Epithelial cell of proximal tubule (primary cell): ENCODE results near the gene LCTL. TPM values are rescaled to one million over a fixed set of nuclear protein-coding genes. Genes with fewer than 3 reads are reported as not detected.

ENCODE experiments used
- DNase-seq: peaks from one replicate; pipeline ENCODE4 v3.0.0-alpha.2; 2011; ENCODE audit warnings: low read depth
- H3K4me3 ChIP-seq: 2 replicates; pipeline ENCODE4 v1.5.1; 2011; ENCODE audit warnings: low read depth, mild to moderate bottlenecking, low read length
- total RNA-seq: library from RNA; depleted of rRNA; stranded (reverse); fragments of >200 nt; gene quantifications from 2 replicates; pipeline ENCODE4 v1.2.3, GENCODE V29; 2015
- TF ChIP-seq, protein P1 (sequence below): conservative IDR thresholded peaks from 2 replicates; pipeline ENCODE4 v1.5.1; 2012; ENCODE audit warnings: low read depth, mild to moderate bottlenecking, low read length

LCTL gene
- total RNA-seq, 1 donor from 2014 or later, result 0.23 TPM

DNA sequence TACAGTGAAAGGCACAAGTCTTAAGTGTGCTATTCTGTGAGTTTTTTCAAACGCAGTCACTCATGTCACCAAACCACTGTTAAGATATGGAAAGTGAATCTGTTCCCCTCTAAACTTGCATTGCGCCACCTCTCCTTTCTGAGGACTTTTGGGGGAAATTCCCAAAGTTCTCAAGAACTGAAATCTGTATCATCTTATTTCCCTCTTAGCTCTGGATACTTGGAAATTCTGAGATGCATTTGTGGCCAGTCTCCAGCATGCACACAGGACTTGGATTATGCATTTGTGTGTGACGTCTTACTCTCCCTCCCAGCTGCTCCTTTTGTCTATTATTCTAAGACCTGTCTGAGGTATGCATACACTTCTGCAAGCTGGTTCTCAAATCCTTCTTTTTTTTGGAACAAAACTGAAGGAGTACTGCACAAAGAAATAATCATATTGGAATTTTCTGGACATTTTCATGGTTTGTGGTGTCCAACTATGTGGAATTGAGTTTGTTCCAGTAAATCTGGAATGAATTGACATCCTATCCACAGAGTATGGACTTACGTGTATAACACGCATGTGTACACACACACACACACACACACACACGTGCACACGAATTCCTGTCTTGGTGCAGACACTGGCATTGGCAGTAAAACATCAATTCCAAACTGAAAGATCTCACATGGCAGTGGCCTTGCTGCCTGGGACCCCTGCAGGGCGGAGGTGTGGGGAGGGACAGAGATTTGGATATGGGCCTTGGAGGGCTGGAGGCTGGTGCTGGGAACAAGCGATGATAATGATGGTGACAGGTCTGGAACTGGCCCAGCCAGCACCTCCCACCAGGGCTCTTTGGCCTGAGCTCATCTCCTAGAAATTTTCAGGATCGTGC is 8.2 kb upstream of the LCTL start:
- TF ChIP-seq, protein P1, sequence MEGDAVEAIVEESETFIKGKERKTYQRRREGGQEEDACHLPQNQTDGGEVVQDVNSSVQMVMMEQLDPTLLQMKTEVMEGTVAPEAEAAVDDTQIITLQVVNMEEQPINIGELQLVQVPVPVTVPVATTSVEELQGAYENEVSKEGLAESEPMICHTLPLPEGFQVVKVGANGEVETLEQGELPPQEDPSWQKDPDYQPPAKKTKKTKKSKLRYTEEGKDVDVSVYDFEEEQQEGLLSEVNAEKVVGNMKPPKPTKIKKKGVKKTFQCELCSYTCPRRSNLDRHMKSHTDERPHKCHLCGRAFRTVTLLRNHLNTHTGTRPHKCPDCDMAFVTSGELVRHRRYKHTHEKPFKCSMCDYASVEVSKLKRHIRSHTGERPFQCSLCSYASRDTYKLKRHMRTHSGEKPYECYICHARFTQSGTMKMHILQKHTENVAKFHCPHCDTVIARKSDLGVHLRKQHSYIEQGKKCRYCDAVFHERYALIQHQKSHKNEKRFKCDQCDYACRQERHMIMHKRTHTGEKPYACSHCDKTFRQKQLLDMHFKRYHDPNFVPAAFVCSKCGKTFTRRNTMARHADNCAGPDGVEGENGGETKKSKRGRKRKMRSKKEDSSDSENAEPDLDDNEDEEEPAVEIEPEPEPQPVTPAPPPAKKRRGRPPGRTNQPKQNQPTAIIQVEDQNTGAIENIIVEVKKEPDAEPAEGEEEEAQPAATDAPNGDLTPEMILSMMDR, result no peak
- DNase-seq, result no peak
- H3K4me3 ChIP-seq, result no peak overlapping the region

DNA sequence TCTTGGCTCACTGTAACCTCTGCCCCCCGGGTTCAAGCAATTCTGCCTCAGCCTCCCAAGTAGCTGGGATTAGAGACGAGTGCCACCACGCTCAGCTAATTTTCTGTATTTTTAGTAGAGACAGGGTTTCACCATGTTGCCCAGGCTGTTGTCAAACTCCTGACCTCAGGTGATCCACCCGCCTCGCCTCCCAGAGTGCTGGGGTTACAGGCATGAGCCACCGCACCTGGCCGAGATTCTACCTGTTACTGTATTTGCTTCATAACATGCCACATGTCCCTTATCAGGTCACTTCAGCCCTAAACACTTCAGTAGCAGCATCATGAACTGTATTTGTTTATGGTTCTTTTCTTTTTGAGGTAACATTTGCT is 7.5 kb upstream of the LCTL start:
- TF ChIP-seq, protein P1, result no peak
- H3K4me3 ChIP-seq, result no peak overlapping the region

DNA sequence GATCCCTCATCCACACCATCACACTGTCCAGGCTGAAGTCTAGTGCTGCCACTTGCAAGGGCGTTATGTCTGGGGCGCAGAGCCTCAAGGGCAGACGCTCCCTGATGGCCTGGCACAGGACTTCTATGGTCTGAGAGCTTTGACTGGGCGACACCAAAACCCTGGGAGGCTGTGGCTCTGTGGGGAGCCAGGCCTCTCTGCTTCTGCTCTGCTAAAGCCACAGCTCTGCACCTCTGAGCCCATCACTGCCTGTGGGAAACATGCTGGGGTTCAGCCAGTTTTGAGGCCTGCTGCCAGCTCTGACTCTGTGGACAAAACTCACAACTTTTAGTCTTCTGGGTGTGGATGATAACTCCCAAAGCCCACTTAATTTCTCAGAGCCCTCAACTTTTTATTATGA is 6.3 kb upstream of the LCTL start:
- H3K4me3 ChIP-seq, result no peak overlapping the region
- TF ChIP-seq, protein P1, result no peak
- DNase-seq, result no peak

More for the DNA sequence above, 7.5 kb upstream of the LCTL start:
- DNase-seq, result no peak

DNA sequence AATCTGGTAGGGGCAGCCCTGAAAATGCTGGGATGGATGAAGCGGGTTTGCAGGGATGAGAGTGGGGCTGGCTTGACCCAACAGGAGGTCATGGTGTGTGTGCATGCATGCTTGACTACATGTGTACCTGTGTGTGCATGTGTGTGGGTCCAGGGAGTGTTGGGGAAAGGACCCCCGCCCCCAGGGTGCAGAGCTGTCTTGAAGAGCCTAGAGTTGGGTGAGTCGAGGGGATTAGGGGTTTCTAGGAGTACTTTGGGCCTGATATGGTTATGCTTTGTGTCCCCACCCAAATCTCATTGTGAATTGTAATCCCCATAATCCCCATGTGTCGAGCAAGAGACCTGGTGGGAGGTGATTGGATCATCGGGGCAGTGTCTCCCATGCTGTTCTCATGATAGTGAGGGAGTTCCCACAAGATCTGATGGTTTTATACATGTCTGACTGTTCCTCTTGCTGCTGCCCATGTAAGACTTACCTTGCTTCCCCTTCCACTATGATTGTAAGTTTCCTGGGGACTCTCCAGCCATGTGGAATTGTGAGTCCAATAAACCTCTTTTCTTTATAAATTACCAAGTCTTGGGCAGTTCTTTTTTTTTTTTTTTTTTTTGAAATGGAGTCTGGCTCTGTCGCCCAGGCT is 5.2 kb upstream of the LCTL start:
- TF ChIP-seq, protein P1, result no peak
- DNase-seq, result no peak
- H3K4me3 ChIP-seq, result no peak overlapping the region

DNA sequence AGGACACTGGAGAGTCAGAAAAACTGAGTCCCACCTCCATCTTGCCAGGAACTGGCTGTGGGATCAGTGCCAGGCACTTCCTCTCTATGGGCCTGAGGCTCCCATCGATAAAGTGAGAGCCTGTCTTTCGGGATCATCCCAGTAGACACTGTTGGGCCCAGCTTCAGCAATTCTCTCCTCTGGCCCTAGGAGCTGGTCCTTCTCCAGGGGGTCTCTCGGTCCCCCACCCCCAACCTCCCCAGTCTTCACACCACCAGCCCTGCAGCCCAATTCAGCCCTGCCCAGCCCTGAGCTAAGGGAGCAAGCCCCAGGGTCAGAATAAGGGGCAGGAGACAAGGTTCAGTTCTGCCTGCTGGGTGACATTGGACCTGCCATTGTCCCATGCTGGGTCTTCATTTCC is 4.5 kb upstream of the LCTL start:
- no peak overlapping the region for H3K4me3 ChIP-seq
- no peak for DNase-seq
- TF ChIP-seq, protein P1, result no peak

DNA sequence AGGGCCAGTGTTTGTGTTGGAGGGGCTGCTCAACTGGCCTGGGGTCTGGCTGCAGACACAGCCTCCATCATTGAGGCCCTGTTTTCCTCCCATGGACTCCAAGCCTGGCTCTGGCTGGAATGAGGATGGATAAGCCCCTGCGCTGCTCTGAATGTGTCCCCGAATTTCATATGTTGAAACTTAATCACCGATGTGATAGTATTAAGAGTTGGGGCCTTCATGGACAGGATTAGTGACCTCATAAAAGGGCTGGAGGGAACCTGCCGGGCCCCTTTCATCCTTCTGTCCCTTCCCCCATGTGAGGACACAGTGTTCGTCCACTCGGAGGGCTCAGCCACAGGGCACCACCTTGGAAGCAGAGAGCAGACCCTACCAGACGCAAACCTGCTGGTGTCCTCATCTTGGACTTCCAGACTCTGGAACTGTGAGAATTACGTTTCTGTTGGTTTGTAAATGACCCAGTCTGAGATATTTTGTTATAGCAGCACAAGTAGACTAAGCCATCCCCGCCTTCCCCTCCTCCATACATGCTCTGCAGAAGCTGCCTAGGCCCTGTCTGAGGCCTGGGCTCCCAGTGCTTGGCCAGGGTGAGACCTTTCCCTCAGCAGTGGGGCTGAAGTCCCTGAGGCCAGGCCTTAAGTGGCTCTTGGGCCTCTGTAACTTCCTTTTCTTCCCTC is 3.8 kb upstream of the LCTL start:
- H3K4me3 ChIP-seq, result no peak overlapping the region
- TF ChIP-seq, protein P1, result no peak
- no peak for DNase-seq
